HG03565 (cell line): ENCODE measurements around the gene WDR20.
"Not testable (repeated sequence)": the region's sequence is repeated elsewhere in the genome, so short reads cannot be mapped to it uniquely, and the experiment has no call there.

Source experiments
- ATAC-seq: cut with Tn5 transposase; IDR thresholded peaks from one replicate; pipeline ENCODE4 v1.9.1; 2021; ENCODE audit warnings: mild to moderate bottlenecking, moderate library complexity; ENCODE audit not compliant: unreplicated experiment

The WDR20 gene

DNA sequence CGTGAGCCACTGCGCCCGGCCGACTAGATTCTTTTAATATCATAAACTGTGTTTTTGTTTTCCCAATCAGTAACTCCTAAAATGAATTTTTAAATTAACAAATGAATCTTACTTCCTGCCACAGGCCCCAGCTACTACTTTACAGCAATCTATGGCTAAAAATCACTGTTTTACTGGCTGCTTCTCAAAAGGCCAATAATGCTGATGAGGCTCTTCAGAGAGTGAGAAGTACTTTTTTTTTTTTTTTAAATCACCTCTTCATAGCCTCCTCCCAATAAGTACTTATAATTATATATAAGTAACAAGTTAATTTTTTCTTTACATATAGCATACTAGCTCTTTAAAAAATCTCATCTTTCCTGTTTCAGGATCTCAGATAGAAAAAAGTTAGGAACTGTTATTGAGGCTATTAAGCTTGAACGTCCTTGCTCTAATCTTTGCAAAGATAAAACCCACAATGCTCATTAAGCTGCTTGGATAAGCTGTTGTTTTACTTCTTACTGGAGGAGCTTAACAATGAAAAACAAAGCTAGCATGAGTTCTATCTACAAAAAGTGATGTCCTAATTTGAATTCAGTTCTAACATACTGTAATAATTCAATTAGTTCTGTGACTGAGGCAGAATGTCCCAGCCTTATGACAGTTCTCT, 12.8 kb upstream of the WDR20 start:
- no peak for ATAC-seq

DNA sequence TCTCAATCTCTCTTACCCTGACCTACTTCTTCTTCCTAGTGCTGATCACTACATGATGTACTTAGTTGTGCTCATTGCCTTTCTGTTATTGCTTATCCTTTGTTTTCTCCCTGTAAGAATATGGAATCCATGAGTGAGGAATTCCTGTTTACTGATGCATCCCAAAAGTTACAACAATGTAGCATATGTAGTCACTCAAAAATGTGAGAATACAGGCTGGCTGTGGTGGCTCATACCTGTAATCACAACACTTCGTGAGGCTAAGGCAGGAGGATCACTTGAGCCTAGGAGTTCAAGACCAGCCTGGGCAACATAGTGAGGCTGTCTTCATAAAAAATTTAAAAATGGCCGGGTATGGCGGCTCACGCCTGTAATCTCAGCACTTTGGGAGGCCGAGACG, 8.0 kb upstream of the WDR20 start:
- ATAC-seq: no peak

DNA sequence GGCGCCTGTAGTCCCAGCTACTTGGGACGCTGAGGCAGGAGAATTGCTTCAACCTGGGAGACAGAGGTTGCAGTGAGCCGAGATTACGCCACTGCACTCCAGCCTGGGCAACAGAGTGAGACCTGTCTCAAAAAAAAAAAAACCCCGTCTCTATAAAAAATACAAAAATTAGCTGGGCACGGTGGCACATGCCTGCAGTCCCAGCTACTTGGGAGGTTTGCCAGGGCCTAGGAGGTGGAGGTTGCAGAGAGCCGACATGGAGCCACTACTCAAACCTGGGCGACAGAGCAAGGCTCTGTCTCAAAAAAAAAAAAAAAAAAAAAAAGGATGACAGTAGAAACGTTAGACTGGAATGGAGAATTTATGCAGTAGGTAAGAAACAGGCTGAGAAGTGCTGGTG, 5.7 kb upstream of the WDR20 start:
- ATAC-seq: not testable (repeated sequence)

DNA sequence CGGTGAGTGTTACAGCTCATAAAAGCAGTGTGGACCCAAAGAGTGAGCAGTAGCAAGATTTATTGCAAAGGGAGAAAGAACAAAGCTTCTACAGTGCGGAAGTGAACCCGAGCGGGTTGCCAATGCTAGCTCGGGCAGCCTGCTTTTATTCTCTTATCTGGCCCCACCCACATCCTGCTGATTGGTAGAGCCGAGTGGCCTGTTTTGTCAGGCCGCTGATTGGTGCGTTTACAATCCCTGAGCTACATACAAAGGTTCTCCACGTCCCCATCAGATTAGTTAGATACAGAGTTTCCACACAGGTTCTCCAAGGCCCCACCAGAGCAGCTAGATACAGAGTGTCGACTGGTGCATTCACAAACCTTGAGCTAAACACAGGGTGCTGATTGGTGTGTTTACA, 5.0 kb upstream of the WDR20 start:
- ATAC-seq: not testable (repeated sequence)

DNA sequence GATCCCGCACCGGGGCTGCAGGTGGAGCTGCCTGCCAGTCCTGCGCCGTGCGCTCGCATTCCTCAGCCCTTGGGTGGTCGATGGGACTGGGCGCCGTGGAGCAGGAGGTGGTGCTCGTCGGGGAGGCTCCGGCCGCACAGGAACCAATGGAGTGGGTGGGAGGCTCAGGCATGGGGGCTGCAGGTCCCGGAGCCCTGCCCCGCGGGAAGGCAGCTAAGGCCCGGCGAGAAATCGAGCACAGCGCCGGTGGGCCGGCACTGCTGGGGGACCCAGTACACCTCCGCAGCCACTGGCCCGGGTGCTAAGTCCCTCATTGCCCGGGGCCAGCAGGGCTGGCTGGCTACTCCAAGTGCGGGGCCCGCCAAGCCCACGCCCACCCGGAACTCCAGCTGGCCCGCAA, 4.2 kb upstream of the WDR20 start:
- ATAC-seq: not testable (repeated sequence)

DNA sequence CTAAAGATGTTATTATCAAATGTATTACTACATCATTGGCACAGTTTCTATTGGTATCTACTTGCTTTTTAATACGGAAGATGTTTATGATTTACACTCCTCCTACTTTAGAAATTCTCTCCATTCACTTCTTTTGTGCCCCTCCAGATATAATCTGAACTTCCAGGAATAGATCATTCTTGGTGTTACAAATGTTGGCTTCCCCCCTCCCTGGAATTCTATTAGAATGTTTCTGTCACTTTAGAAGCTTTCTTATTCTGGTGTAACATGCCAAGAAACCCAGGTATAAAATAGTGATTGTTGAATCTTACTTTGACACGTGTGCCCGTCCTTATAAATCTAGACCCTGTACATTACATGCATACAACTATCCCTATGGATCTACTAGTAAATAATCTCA, 1.2 kb upstream of the WDR20 start:
- ATAC-seq: no peak

DNA sequence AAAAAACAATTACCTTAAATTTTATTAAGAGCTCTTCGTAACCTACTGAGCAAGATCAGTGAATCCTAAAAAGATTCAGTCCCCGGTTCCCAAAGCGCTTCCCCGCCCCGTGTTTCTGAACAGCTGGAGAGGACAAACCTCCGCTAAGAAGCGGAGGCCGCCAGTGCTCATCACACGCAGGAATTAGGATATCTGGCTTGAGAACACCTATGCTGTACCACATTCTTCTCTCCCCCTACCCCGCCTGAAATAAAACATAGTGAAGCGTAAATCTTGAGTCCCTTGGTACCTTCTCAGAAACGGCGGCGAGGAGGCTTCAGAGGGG, 774 bp upstream of the WDR20 start:
- ATAC-seq: no peak

DNA sequence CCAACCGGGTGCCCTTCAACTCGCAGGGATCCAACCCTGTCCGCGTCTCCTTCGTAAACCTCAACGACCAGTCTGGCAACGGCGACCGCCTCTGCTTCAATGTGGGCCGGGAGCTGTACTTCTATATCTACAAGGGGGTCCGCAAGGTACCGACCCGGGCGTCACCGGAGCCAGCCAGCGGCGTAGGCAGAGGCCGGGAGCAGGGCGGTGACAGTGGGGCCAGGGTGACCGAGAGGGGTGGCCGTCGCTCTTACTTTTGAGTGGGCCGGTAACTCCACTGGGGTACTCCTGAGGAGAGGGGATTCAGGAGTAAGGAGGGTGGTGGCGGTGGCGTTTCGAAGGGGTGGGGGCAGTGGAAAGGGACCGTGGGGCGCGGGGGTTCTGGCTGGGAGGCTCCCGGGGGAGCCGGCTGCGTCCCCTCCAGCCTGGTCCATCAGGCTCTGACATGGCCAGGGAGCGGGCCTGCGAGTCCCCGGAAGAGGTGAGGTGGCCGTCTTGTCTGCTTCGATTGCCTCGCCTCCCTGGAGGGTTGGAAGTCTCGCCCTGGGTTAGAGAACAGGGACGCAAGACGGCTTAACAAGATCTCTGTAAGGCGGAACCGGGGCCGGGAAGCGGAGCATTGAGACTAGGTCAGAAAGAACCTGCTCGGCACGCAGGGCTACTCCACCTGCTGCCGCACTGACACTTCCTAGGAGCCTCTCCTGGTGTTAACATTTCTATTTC, 491 bp downstream of the WDR20 start:
- ATAC-seq: no peak

DNA sequence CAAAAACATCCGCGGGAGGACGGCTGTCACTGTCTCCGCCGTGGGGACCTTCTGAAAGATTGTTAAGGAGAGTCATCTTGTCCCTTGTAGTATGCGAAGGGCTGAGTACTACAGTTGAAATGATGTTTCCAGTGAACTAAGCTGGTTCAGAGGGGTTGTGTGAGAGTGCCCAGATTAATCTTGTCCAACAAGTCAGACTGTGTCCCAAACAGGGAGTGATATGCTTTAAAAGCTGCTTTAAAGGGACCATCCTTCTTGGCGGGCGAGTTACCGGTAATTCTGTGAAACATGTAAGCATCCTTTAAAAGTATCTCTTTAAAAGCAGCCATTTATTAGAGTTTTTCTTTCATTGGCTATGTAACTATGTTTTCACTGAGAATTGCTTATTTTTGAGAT, 1.1 kb downstream of the WDR20 start:
- ATAC-seq: no peak

DNA sequence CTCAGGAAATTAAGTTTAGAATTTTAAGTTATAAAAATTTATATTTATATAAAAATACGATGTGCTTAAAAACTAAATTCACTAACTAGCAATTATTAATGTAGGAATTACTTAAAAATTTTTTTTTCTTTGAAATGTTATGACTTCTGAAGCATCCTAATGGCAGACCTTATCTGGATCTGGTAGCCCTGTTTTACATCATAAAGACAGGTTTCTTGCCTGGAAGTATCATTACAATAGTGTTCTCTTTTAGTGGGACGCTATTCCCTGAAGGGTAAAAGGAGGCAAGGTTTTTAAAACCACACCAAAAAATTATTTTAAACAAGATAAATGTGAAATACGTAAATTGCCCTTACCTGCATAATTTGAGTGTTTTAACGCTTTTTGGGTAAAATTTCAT, 2.1 kb downstream of the WDR20 start:
- no peak for ATAC-seq

DNA sequence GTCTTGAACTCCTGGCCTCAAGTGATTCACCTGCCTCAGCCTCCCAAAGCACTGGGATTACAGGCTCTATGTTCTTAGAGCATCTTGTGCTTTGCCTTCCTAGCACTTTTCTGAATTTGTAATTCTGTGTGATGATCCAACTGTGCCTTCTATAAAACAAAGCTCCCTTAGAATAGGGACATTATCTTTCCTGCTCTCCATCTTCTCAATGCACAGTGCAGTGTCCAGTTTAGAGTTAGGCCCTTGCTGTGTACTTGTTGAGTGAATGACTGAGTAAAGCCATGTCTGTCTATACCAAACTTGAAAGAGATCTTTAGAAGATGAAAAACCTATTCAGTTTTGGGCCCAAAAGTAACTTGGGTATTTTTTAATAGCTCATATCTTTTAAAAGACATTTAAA, 5.2 kb downstream of the WDR20 start:
- ATAC-seq: no peak

DNA sequence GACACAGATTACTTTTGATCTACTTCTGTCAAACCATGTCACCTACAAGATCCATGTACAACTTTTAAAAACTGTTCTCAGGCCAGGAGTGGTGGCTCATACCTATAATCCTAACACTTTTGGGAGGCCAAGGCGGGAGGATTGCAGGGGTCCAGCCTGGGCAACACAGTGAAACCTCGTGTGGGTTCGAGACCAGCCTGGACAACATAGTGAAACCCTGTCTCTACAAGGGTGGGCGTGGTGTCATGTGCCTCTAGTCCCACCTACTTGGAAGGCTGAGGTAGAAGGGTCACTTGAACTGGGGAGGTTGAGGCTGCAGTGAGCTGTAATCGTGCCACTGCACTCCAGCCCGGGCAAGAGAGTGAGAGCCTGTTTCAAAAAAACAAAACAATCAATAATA, 5.7 kb downstream of the WDR20 start:
- no peak for ATAC-seq

DNA sequence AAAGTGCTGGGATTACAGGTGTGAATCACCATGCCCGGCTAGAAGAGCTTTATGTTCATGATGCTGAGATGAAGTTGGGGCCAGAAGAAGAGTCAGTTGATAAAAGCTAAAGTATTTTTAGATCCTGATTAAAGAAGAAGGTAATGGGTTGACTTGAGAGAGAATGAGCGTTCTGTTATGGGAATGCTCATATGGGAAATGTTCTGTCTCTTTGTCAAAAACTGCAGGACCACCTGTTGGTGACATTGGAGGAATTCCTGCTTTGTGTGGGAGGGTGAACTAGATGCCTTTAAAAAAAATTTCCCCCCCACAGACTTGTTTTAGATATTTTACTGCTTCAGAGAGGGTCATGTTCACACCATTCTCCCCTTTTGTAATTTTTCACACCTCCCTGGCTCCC, 6.7 kb downstream of the WDR20 start:
- ATAC-seq: no peak

DNA sequence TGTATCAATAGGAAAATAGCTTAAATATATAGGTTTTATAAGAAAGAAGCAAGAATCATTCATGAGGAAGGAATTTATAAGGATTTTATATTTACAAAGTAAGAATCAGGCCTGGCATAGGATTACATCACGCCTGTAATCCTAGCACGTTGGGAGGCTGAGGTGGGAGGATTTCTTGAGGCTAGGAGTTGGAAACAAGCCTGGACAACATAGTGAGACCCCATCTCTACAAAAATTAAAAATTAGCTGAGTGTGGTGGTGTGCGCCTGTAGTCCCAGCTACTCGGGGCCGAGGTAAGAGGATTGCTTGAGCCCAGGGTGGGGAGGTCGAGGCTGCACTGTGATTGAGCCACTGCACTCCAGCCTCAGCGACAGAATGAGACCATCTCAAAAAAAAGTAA, 10.4 kb downstream of the WDR20 start:
- no peak for ATAC-seq

DNA sequence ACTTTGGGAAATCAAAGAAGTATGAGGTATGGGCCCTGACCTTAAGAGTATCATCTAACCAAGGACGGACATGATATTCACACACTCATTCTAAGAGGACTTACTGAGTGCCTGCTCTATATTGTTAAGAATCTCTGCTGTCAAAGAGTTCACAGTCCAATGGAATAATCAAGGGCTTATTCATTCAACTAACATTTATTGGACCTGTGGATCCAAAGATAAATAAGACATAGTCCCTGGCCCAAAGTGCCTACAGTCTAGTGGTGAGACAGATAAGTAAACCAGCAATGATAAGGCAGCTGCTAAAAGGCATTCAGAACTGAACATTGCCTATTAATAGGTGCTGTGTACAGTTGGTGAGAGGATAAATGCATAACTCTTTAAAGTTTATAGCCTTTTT, 11.0 kb downstream of the WDR20 start:
- ATAC-seq: no peak

DNA sequence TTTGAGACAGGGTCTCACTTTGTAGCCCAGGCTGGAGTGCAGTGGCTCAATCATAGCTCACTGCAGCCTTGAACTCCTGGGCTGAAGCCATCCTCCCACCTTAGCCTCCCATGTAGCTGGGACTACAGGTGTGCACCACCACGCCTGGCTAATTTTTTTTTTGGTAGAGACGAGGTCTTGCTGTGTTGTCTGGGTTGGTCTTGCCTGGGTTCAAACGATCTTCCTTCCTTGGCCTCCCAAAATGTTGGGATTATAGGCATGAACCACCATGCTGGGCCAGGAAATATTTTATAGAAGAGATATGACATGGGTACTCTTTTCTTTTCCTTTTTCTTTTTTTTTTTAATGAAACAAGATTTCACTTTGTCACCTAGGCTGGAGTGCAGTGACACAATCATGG, 11.7 kb downstream of the WDR20 start:
- not testable (repeated sequence) for ATAC-seq

DNA sequence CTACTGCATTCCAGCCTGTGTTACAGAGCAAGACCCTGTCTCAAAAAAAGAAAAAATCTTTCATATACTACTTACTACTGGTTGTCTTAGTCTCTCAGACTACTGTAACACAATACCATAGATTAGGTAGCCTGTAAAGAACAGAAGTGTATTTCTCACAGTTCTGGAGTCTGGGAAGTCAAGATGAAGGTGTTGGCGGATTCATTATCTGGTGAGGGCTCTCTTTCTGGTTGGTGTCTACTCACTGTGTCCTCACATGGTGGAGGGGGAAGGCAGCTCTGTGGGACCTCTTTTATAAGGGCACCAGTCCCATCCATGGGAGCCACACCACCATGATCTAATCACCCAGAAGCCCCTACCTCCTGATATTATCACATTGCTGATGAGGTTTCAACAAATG, 14.4 kb downstream of the WDR20 start:
- ATAC-seq: no peak

DNA sequence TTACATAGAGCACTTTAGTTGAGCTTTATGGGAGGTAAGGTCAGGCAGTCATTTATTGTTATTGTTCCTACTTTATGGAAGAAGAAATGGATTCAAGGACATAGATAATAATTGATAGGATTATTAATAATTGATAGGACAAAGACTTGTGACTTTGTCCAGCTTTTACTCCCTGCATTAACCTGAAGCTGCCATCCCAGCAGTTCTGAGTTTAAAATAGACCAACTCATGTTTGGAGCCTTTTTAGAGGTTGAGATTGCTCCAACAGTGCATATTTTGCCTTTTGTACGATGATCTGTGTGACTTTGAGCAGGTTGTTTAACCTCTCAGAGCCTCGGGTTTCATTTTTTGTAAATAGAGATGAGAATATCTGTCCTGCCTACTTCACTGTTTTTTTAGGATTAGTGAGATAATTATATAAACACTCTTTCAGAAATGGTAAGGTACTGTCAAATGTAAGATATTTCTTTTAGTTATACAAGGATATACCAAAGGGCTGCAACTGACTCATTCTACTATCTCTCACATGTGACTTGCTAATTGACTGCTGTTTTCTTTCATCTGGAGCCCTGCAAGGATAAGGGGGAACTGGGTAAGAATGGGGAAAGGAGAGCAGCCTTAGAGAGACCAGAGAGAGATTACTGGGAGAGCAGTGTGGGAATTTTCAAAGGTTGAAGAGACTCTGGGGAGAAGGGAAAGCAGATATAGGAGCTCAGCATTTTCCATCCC, 15.3 kb downstream of the WDR20 start:
- no peak for ATAC-seq

DNA sequence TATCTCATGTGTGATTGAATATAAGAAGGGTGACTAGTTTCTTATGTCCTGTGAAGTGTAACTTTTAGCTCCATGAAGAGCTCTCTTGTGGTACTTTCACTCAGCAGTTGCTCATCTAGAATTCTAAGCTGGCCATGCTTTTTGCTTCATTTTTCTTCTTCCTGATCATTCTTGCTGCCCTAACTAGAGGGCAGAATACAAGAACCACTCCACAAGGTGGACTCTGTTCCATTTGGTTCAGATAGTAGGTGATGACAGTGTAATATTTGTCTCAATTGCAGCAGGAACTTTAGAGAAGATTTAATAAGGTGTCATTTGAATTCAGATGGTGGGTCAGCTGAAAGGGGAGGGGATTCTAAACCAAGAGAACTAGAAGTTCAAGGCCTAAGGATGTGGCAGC, 17.6 kb downstream of the WDR20 start:
- ATAC-seq: no peak

DNA sequence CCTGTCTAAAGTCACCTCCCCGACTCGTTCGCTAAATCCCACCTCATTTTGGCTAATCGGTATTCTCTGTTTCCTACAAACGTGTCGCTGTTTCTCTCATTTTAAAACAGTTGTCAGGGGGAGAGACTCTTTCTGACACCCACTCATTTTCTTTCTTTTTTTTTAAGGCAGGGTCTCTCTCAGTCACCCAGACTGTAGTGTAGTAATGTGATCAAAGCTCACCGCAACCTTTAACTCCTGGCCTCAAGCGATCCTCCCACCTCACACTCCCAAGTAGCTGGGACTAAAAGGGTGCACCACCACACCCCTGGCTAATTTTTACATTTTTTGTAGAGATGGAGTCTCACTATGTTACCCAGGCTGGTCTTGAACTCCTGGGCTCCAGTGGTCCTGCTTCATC, 19.1 kb downstream of the WDR20 start:
- ATAC-seq: no peak

DNA sequence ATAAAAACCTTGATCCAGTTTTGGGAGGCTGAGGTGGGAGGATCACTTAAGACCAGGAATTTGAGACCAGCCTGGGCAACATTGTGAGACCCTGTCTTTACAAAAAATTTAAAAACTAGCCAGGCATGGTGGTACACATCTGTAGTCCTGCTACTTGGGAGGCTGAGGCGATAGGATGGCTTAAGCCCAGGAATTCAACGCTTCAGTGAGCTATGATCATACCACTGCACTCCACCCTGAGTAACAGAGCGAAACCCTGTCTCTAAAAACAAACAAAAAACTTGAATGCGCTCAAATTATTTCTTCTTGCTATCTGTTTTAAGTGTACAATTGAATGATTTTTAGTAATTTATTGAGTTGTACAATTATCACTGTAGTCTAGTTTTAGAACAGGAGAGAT, 20.1 kb downstream of the WDR20 start:
- no peak for ATAC-seq

DNA sequence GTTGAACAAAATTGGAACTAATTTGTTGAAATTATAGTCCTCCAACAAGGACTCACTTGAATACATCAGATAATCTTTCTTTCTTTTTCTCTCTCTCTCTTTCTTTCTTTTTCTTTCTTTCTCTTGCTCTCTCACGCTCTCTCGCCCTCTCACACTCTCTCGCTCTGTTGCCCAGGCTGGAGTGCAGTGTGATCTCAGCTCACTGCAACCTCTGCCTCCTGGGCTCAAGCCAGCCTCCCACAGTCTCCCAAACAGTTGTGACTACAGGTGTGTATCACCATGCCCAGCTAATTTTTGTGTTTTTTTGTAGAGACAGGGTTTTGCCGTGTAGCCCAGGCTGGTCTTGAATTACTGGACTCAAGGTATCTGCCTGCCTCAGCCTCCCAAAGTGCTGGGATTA, 22.8 kb downstream of the WDR20 start:
- ATAC-seq: no peak
